Measurements from ENCODE around the gene OPN1SW.

Gene OPN1SW

DNA sequence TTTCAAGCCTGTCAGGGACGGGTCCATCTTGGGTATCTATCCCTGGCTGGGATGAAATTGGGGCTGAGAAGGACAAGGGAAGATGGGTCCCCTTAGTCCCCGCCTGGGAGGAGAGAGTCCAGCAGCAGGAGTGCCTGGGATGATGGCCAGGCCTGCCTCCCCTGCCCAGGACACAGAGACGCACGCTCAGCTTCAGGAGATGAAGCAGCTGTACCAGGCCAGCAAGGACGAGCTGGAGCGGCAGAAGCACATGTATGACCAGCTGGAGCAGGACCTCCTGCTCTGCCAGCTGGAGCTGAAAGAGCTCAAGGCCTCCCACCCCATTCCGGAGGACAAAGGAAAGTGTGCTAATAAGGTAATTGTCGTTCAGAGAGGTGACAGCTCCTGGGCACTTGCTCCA is 31.6 kb upstream of the OPN1SW start:
- no peaks in the 10 kb centered on the region for H3K4me1 ChIP-seq (ENCODE audit: control insufficient read depth, insufficient read depth, low read length)
- H3K4me3 ChIP-seq (ENCODE audit: low read length in 2 of 2): no peak overlapping the region
- H3K36me3 ChIP-seq (ENCODE audit: control insufficient read depth in 2 of 2, insufficient read depth in 2 of 2, low read length in 2 of 2): peaks cover 53 to 58% of the 10 kb centered on the region in 2 donors
- no peaks in the 10 kb centered on the region for H3K27me3 ChIP-seq (ENCODE audit: control insufficient read depth in 1 of 2, insufficient read depth in 2 of 2, low read length in 2 of 2)
- no peak overlapping the region for H3K27ac ChIP-seq (ENCODE audit: low read length)
- H3K9ac ChIP-seq (ENCODE audit: low read length in 2 of 2): no peak overlapping the region
- H3K9me3 ChIP-seq (ENCODE audit: control insufficient read depth in 2 of 2, low read length in 2 of 2): no peaks in the 10 kb centered on the region

DNA sequence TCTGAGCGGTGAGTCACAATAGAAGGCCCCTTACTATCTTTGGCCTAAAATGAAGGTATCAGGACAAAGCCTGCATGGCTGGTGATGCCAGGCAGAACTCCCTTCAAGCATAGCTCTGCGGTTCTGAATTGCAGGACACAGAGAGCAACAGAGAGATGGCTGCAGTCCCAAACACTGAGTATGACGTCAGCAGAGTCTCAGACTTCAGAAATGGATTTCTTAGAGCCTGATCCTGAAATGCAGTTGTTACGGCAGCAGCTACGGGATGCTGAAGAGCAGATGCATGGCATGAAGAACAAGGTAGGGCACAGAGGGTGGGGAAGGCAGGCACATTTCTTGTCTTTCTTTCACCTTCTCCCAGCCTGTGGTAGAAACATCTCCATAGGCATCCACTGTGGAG is 29.6 kb upstream of the OPN1SW start:
- H3K4me3 ChIP-seq (ENCODE audit: low read length in 2 of 2): no peak overlapping the region
- H3K27ac ChIP-seq (ENCODE audit: low read length): no peak overlapping the region
- no peaks in the 10 kb centered on the region for H3K4me1 ChIP-seq (ENCODE audit: control insufficient read depth, insufficient read depth, low read length)
- no peaks in the 10 kb centered on the region for H3K9me3 ChIP-seq (ENCODE audit: control insufficient read depth in 2 of 2, low read length in 2 of 2)
- H3K9ac ChIP-seq (ENCODE audit: low read length in 2 of 2): no peak overlapping the region
- H3K27me3 ChIP-seq (ENCODE audit: control insufficient read depth in 1 of 2, insufficient read depth in 2 of 2, low read length in 2 of 2): no peaks in the 10 kb centered on the region
- peaks cover 54 to 55% of the 10 kb centered on the region in 2 donors for H3K36me3 ChIP-seq (ENCODE audit: control insufficient read depth in 2 of 2, insufficient read depth in 2 of 2, low read length in 2 of 2)

DNA sequence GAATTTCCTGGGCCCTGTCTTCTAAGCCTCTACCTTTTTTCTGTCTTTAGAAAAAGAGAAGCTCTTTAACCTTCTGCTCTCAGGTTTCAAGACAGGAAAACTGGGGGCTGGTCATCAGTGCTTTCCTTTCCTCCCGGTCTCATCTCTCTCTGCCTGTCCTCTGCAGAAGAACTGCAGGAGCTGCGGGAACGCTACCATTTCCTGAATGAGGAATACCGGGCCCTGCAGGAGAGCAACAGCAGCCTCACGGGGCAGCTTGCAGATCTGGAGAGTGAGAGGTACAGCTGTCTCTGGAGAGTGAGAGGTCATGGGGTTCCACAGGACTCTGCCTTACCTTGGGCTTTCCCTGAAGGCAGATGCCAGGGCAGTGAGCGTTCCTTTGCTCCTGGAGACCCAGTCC is 28.9 kb upstream of the OPN1SW start:
- H3K4me1 ChIP-seq (ENCODE audit: control insufficient read depth, insufficient read depth, low read length): no peaks in the 10 kb centered on the region
- H3K4me3 ChIP-seq (ENCODE audit: low read length in 2 of 2): no peak overlapping the region
- H3K9ac ChIP-seq (ENCODE audit: low read length in 2 of 2): no peak overlapping the region
- H3K36me3 ChIP-seq (ENCODE audit: control insufficient read depth in 2 of 2, insufficient read depth in 2 of 2, low read length in 2 of 2): peaks cover 49 to 54% of the 10 kb centered on the region in 2 donors
- H3K27ac ChIP-seq (ENCODE audit: low read length): no peak overlapping the region
- no peaks in the 10 kb centered on the region for H3K27me3 ChIP-seq (ENCODE audit: control insufficient read depth in 1 of 2, insufficient read depth in 2 of 2, low read length in 2 of 2)
- no peaks in the 10 kb centered on the region for H3K9me3 ChIP-seq (ENCODE audit: control insufficient read depth in 2 of 2, low read length in 2 of 2)

DNA sequence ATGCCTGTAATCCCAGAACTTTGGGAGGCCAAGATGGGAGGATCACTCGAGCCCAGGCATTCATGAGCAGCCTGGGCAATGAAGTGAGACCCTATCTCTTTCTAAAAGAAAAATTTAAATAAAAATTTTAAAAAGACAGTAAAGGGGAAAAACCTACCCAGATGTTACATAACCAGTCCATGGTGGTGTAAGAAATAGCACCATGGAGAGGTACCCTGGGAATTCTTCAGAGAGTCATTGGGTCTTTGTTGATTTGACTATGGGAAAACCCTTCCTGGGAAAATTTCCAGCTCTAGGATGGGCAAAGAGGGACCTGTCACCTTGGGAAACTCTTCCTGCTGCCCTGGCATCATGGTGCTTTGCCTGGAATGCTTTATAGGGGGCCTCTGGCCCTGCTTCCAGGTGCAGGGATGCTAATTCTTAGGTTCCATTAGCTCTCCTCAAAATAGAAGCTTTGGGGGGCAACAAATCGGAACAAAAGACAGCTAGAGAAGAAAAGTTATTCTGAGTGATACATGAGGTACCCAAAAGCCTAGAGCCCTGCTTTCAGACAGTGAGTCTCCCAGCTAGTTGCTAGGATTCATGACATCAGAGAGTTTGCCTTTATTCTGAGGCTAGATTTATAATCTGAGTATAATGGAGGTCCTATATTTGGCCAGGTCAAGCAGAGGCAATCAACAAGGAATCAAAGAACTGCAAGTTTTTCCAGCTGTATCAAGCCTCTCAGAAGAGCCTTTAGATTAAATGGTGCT is 26.2 kb upstream of the OPN1SW start:
- Histone ChIP-seq H3K27me3 (ENCODE audit: control insufficient read depth in 1 of 2, insufficient read depth in 2 of 2, low read length in 2 of 2) (no peaks in the 10 kb centered on the region), H3K27ac (ENCODE audit: low read length) (no peak overlapping the region), H3K4me3 (ENCODE audit: low read length in 2 of 2) (no peak overlapping the region), H3K9ac (ENCODE audit: low read length in 2 of 2) (no peak overlapping the region), H3K36me3 (ENCODE audit: control insufficient read depth in 2 of 2, insufficient read depth in 2 of 2, low read length in 2 of 2) (peaks cover 35 to 37% of the 10 kb centered on the region in 2 donors), H3K4me1 (ENCODE audit: control insufficient read depth, insufficient read depth, low read length) (no peaks in the 10 kb centered on the region), H3K9me3 (ENCODE audit: control insufficient read depth in 2 of 2, low read length in 2 of 2) (no peaks in the 10 kb centered on the region)

DNA sequence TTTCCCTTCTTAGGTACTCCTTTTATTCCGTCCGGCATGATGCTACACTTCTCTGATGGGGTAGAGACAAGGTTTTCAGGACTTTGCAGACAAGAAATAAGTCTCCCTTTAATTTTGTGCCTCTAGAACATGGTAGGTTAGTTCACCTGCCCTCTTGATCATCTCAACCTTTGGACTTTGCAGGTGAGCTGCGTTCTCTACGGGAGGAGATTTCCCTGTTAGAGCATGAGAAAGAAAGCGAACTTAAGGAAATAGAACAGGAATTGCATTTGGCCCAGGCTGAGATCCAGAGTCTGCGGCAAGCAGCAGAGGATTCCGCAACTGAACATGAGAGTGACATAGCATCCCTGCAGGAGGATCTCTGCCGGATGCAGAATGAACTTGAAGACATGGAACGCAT is 25.4 kb upstream of the OPN1SW start:
- Histone ChIP-seq H3K27ac (ENCODE audit: low read length) (no peak overlapping the region), H3K4me3 (ENCODE audit: low read length in 2 of 2) (no peak overlapping the region), H3K4me1 (ENCODE audit: control insufficient read depth, insufficient read depth, low read length) (no peaks in the 10 kb centered on the region), H3K9me3 (ENCODE audit: control insufficient read depth in 2 of 2, low read length in 2 of 2) (no peaks in the 10 kb centered on the region), H3K27me3 (ENCODE audit: control insufficient read depth in 1 of 2, insufficient read depth in 2 of 2, low read length in 2 of 2) (no peaks in the 10 kb centered on the region), H3K9ac (ENCODE audit: low read length in 2 of 2) (no peak overlapping the region), H3K36me3 (ENCODE audit: control insufficient read depth in 2 of 2, insufficient read depth in 2 of 2, low read length in 2 of 2) (peaks cover 29 to 33% of the 10 kb centered on the region in 2 donors)

DNA sequence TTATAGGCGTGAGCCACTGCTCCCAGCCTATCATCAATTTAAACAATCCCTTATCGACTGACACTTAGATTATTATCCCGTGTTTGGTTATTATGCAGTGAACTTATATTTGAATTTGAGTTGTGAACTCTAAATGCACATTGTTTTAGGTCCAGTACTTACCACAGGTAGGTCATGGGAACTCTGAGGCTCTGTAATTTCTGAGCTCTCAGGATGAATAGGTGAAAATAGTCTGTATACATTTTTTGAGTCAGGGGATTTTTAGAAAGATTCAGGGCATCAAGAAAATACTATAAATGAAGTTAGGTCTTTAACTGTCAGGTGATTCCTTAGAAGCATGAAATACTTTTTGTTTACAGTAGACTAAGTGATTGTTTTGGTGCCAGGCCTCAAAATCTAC is 25.0 kb upstream of the OPN1SW start:
- Histone ChIP-seq H3K27me3 (ENCODE audit: control insufficient read depth in 1 of 2, insufficient read depth in 2 of 2, low read length in 2 of 2) (no peaks in the 10 kb centered on the region), H3K27ac (ENCODE audit: low read length) (no peak overlapping the region), H3K9me3 (ENCODE audit: control insufficient read depth in 2 of 2, low read length in 2 of 2) (no peaks in the 10 kb centered on the region), H3K4me1 (ENCODE audit: control insufficient read depth, insufficient read depth, low read length) (no peaks in the 10 kb centered on the region), H3K36me3 (ENCODE audit: control insufficient read depth in 2 of 2, insufficient read depth in 2 of 2, low read length in 2 of 2) (peaks cover 25 to 29% of the 10 kb centered on the region in 2 donors), H3K9ac (ENCODE audit: low read length in 2 of 2) (no peak overlapping the region), H3K4me3 (ENCODE audit: low read length in 2 of 2) (no peak overlapping the region)

DNA sequence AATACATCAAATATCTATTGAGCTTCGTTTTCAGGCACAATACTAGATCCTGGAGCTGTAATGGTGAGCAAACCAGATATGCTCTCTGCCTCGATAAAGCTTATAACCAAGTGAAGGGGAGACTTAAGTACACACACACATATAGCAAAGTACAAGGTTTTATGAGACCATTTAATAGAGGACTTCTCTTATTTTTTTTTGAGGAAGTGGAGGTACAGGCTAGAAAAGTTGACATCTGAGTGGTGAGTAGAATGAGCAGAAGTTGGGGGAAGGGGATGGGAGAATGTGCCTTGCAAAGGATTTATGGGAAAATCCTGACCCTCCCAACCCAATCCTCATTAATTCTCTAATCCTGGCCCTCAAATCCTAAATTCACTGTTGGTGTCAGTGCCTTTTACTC is 23.9 kb upstream of the OPN1SW start:
- Histone ChIP-seq H3K4me3 (ENCODE audit: low read length in 2 of 2) (no peak overlapping the region), H3K9ac (ENCODE audit: low read length in 2 of 2) (no peak overlapping the region), H3K27ac (ENCODE audit: low read length) (no peak overlapping the region), H3K27me3 (ENCODE audit: control insufficient read depth in 1 of 2, insufficient read depth in 2 of 2, low read length in 2 of 2) (no peaks in the 10 kb centered on the region), H3K36me3 (ENCODE audit: control insufficient read depth in 2 of 2, insufficient read depth in 2 of 2, low read length in 2 of 2) (peaks cover 19 to 22% of the 10 kb centered on the region in 2 donors), H3K9me3 (ENCODE audit: control insufficient read depth in 2 of 2, low read length in 2 of 2) (no peaks in the 10 kb centered on the region), H3K4me1 (ENCODE audit: control insufficient read depth, insufficient read depth, low read length) (peaks cover 6% of the 10 kb centered on the region)

DNA sequence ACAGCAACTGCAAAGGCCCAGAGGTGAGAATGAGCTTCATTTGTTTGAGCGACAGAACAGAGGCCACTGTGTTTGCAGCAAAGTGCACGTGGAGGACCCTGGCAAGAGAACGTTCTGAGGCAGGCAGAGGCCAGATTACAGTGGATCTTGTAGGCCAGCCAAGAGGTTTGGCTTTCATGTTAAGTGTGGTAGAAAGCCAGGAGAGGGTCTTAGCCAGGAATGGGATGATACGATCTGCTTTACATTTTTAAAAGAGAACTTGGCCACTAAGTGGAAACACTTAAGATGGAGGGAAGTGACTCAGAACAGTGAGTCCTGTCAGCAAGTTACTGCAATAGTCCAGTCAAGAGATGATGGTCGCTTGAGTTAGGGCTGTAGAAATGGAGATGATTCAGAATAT is 20.7 kb upstream of the OPN1SW start:
- no peaks in the 10 kb centered on the region for H3K9me3 ChIP-seq (ENCODE audit: control insufficient read depth in 2 of 2, low read length in 2 of 2)
- H3K27ac ChIP-seq (ENCODE audit: low read length): no peak overlapping the region
- H3K36me3 ChIP-seq (ENCODE audit: control insufficient read depth in 2 of 2, insufficient read depth in 2 of 2, low read length in 2 of 2): peaks cover 12 to 15% of the 10 kb centered on the region in 2 donors
- H3K4me1 ChIP-seq (ENCODE audit: control insufficient read depth, insufficient read depth, low read length): peaks cover 28% of the 10 kb centered on the region
- H3K27me3 ChIP-seq (ENCODE audit: control insufficient read depth in 1 of 2, insufficient read depth in 2 of 2, low read length in 2 of 2): no peaks in the 10 kb centered on the region
- H3K9ac ChIP-seq (ENCODE audit: low read length in 2 of 2): no peak overlapping the region
- no peak overlapping the region for H3K4me3 ChIP-seq (ENCODE audit: low read length in 2 of 2)

DNA sequence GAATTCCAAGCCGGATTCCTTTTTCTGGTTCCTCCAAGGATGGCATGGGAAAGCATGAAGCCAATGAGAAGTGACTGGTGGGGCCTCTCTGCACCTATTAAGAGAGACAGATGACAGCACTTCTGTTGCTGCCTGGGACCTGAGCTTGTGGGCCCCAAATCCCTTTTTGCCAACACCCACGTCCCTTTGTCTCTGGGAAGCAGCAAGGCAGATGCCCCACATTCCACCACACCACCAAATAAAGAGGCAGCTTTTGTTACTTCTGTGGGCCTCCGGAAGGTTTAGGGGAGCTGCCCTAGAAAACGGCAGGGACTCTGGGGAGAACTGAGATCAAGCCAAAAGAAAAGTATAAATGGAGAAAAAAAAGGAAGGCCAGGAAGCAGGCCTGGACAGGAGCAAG is 19.5 kb upstream of the OPN1SW start:
- H3K27ac ChIP-seq (ENCODE audit: low read length): no peak overlapping the region
- H3K9ac ChIP-seq (ENCODE audit: low read length in 2 of 2): no peak overlapping the region
- H3K4me3 ChIP-seq (ENCODE audit: low read length in 2 of 2): no peak overlapping the region
- H3K9me3 ChIP-seq (ENCODE audit: control insufficient read depth in 2 of 2, low read length in 2 of 2): no peaks in the 10 kb centered on the region
- H3K4me1 ChIP-seq (ENCODE audit: control insufficient read depth, insufficient read depth, low read length): peaks cover 34% of the 10 kb centered on the region
- H3K27me3 ChIP-seq (ENCODE audit: control insufficient read depth in 1 of 2, insufficient read depth in 2 of 2, low read length in 2 of 2): no peaks in the 10 kb centered on the region
- H3K36me3 ChIP-seq (ENCODE audit: control insufficient read depth in 2 of 2, insufficient read depth in 2 of 2, low read length in 2 of 2): peaks cover 7 to 10% of the 10 kb centered on the region in 2 donors

DNA sequence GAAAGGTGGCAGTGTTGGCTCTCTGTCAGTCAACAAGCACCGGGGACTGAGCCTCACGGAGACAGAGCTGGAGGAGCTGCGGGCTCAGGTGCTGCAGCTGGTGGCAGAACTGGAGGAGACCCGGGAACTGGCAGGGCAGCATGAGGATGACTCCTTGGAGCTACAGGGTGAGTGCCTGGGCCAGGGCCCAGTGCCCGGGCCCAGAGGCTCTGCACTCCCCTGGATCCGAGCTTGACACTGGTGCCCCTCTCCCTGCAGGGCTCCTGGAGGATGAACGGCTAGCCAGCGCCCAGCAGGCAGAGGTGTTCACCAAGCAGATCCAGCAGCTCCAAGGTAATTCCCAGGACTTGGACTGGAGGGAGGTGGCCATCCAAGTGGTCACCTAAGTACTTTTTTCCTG is 18.8 kb upstream of the OPN1SW start:
- Histone ChIP-seq H3K27me3 (ENCODE audit: control insufficient read depth in 1 of 2, insufficient read depth in 2 of 2, low read length in 2 of 2) (no peaks in the 10 kb centered on the region), H3K4me1 (ENCODE audit: control insufficient read depth, insufficient read depth, low read length) (peaks cover 35% of the 10 kb centered on the region), H3K36me3 (ENCODE audit: control insufficient read depth in 2 of 2, insufficient read depth in 2 of 2, low read length in 2 of 2) (peaks cover 7 to 10% of the 10 kb centered on the region in 2 donors), H3K9ac (ENCODE audit: low read length in 2 of 2) (no peak overlapping the region), H3K4me3 (ENCODE audit: low read length in 2 of 2) (no peak overlapping the region), H3K27ac (ENCODE audit: low read length) (no peak overlapping the region), H3K9me3 (ENCODE audit: control insufficient read depth in 2 of 2, low read length in 2 of 2) (no peaks in the 10 kb centered on the region)

DNA sequence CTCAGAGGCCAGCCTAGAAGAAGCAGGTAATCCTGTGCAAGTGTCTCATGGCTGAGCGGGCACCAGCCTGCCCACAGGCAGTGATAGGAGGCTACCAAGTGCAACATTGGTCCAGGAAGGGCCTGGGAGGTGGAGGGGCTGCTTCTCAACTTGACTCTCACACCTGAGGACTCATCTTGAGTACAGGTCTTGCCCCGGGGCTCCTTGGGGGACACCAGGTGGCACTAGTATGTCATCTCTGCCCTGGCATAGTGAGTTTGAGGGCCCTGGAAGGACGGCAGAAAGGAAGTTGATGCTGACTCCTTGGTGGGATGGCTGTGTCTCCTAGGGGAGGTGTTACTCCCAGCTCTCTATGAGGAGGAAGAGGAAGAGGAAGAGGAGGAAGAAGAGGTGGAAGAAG is 18.4 kb upstream of the OPN1SW start:
- H3K4me3 ChIP-seq (ENCODE audit: low read length in 2 of 2): no peak overlapping the region
- H3K36me3 ChIP-seq (ENCODE audit: control insufficient read depth in 2 of 2, insufficient read depth in 2 of 2, low read length in 2 of 2): peaks cover 7 to 10% of the 10 kb centered on the region in 2 donors
- no peak overlapping the region for H3K27ac ChIP-seq (ENCODE audit: low read length)
- no peaks in the 10 kb centered on the region for H3K27me3 ChIP-seq (ENCODE audit: control insufficient read depth in 1 of 2, insufficient read depth in 2 of 2, low read length in 2 of 2)
- peaks cover 35% of the 10 kb centered on the region for H3K4me1 ChIP-seq (ENCODE audit: control insufficient read depth, insufficient read depth, low read length)
- no peak overlapping the region for H3K9ac ChIP-seq (ENCODE audit: low read length in 2 of 2)
- no peaks in the 10 kb centered on the region for H3K9me3 ChIP-seq (ENCODE audit: control insufficient read depth in 2 of 2, low read length in 2 of 2)
